ENCODE measurements around the gene PRSS36.

DNA sequence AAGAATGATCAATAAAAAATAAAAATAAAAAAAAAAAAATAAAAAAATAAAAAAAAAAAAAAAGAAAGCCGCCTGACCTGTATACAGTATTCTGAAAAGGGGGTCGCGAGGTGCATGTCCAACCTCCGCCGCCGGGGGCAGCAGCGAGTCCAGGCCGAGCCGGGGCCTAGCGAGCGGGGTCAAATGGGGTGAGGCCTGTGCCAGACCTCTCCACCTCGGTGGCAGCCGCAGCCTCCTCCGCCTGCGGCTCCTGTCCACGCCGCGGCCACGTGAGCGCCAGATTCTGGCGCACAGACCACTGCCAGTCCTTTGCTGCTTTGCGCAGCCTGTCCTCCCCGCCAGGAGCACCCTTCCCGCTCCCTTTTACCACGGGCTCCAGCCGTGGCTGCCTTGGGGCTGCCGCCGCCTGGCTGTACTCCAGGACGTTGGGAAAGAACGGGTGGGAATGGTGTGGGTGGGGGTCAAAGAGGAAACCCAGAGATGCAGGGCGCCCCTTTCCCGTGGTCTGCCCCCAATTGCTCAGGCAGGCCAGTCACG is 44.1 kb downstream of the PRSS36 start:
- TF ChIP-seq POLR2AphosphoS5 (IDR thresholded peaks at IDR 0.05; ENCODE audit: low read depth, low read length) (no peak), TAF1 (IDR thresholded peaks at IDR 0.05; ENCODE audit: borderline replicate concordance, insufficient read depth, low read length) (no peak)

Data from PFSK-1 (cell line).